OCI-LY1 (cell line): Measurements from ENCODE around the gene FLII.

Source experiments
- H2AFZ ChIP-seq: fragments of 200-600 bp; sonication (generic), shearing (Covaris generic); 2 replicates; pipeline ENCODE4 v1.6.0; 2014; ENCODE audit warnings: antibody characterized with exemption, mild to moderate bottlenecking, low read length
- H3F3A ChIP-seq: fragments of 200-600 bp; sonication (generic), shearing (Covaris generic); 2 replicates; pipeline ENCODE4 v1.6.0; 2014; ENCODE audit warnings: mild to moderate bottlenecking, antibody characterized with exemption, low read length, moderate library complexity; ENCODE audit not compliant: insufficient read depth
- H3K27ac ChIP-seq: fragments of 200-600 bp; sonication (generic); 2 replicates; pipeline ENCODE4 v1.5.1; 2014; ENCODE audit warnings: low read length, mixed run types, mild to moderate bottlenecking, low read depth; ENCODE audit not compliant: poor library complexity, severe bottlenecking
- H3K27me3 ChIP-seq: fragments of 200-600 bp; sonication (generic); 2 replicates; pipeline ENCODE4 v1.6.0; 2014; ENCODE audit warnings: antibody characterized with exemption, mild to moderate bottlenecking, low read length, moderate library complexity; ENCODE audit not compliant: insufficient read depth
- H3K36me3 ChIP-seq: fragments of 200-600 bp; sonication (generic); 2 replicates; pipeline ENCODE4 v1.6.1; 2014; ENCODE audit warnings: mild to moderate bottlenecking, antibody characterized with exemption, low read length, moderate library complexity, mixed read lengths; ENCODE audit not compliant: insufficient read depth
- H3K4me1 ChIP-seq: fragments of 200-600 bp; sonication (generic); 2 replicates; pipeline ENCODE4 v1.5.1; 2014; ENCODE audit warnings: mild to moderate bottlenecking, low read length, moderate library complexity; ENCODE audit not compliant: insufficient read depth, severe bottlenecking
- H3K4me2 ChIP-seq: fragments of 200-600 bp; sonication (generic), shearing (Covaris generic); 2 replicates; pipeline ENCODE4 v1.6.1; 2014; ENCODE audit warnings: low read length
- H3K4me3 ChIP-seq: fragments of 200-600 bp; sonication (generic); 2 replicates; pipeline ENCODE4 v1.5.1; 2014; ENCODE audit warnings: low read length, low read depth, mild to moderate bottlenecking, mixed read lengths; ENCODE audit not compliant: poor library complexity, severe bottlenecking
- H3K79me2 ChIP-seq: fragments of 200-600 bp; shearing (Covaris generic); 2 replicates; pipeline ENCODE4 v1.6.1; 2016; ENCODE audit warnings: mixed run types, low read length, mixed read lengths; ENCODE audit not compliant: insufficient read depth
- H3K9ac ChIP-seq: fragments of 200-600 bp; sonication (generic), shearing (Covaris generic); 2 replicates; pipeline ENCODE4 v1.6.1; 2014; ENCODE audit warnings: mild to moderate bottlenecking, low read length, mixed read lengths
- H3K9me2 ChIP-seq: fragments of 200-600 bp; sonication (generic), shearing (Covaris generic); 2 replicates; pipeline ENCODE4 v1.6.1; 2014; ENCODE audit warnings: low read depth, mild to moderate bottlenecking, low read length, mixed read lengths
- H3K9me3 ChIP-seq: fragments of 200-600 bp; shearing (Covaris generic); 2 replicates; pipeline ENCODE4 v1.6.1; 2014; ENCODE audit warnings: low read length, mixed read lengths
- H4K20me1 ChIP-seq: fragments of 200-600 bp; sonication (generic), shearing (Covaris generic); 2 replicates; pipeline ENCODE4 v1.6.0; 2016; ENCODE audit warnings: mild to moderate bottlenecking, low read length; ENCODE audit not compliant: insufficient read depth
- CTCF ChIP-seq: fragments of 200-600 bp; sonication (generic), shearing (Covaris generic); IDR thresholded peaks from 2 replicates; pipeline ENCODE4 v1.5.1; 2017; ENCODE audit warnings: mild to moderate bottlenecking, antibody characterized with exemption, low read length, moderate library complexity, mixed read lengths
- EZH2 ChIP-seq: fragments of 200-600 bp; sonication (generic), shearing (Covaris generic); IDR thresholded peaks from 2 replicates; pipeline ENCODE4 v1.8.0; 2017; ENCODE audit warnings: borderline replicate concordance, mixed run types, mild to moderate bottlenecking, antibody characterized with exemption, low read length, moderate library complexity, mixed read lengths

The FLII gene

DNA sequence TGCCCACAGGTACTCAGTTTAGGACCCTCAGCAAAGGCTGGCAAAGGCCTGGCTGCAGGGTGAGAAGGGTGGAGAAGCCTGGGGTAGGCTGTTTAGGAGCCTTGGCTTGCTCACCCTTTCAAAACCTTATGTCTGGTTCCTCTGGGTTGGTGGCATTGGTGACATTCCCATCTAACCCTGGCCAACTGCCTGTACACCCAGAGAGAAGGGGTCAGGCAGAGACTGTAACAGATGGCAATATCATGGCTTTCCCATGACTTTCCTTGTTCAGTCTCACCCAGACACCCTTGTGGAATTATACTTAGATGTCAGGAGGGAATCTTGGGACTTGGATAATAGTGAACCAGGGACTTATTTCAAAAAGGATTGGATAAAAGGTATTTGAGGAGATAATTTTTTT, 51.6 kb downstream of the FLII start:
- no peaks in the 10 kb centered on the region for H3K9me2 ChIP-seq
- H3K27ac ChIP-seq = no peak overlapping the region
- H3K4me2 ChIP-seq = no peak overlapping the region
- no peak for TF ChIP-seq CTCF
- TF ChIP-seq EZH2 = no peak
- H3K9ac ChIP-seq = no peak overlapping the region
- H3K9me3 ChIP-seq = no peaks in the 10 kb centered on the region
- no peaks in the 10 kb centered on the region for H3K79me2 ChIP-seq
- peaks cover 72% of the 10 kb centered on the region for H3K36me3 ChIP-seq
- no peak overlapping the region for H3K4me3 ChIP-seq
- H3F3A ChIP-seq = no peaks in the 10 kb centered on the region
- H3K4me1 ChIP-seq = no peaks in the 10 kb centered on the region
- H3K27me3 ChIP-seq = no peaks in the 10 kb centered on the region
- no peak overlapping the region for H2AFZ ChIP-seq
- no peaks in the 10 kb centered on the region for H4K20me1 ChIP-seq

DNA sequence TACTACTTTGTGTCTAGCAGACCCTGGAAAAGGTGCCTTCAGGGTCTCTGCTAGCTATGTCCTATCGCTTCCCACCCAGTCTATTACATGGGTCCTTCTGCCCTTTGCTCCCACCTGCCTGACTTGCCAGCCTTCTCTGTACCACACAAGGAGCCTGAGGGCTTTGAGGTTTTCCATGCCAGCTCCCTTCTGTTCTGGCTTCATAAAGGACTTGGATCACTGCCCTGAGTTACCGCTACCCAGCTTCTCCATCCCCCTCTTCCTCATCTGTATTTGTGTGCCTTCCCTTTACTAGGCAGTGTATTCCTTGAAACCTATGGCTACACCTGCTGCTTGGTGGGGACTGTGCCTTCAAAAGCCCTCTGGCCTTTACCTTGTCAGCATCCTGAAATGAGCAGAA, 52.7 kb downstream of the FLII start:
- no peak overlapping the region for H3K4me2 ChIP-seq
- H4K20me1 ChIP-seq = no peaks in the 10 kb centered on the region
- H3K9me2 ChIP-seq = no peaks in the 10 kb centered on the region

DNA sequence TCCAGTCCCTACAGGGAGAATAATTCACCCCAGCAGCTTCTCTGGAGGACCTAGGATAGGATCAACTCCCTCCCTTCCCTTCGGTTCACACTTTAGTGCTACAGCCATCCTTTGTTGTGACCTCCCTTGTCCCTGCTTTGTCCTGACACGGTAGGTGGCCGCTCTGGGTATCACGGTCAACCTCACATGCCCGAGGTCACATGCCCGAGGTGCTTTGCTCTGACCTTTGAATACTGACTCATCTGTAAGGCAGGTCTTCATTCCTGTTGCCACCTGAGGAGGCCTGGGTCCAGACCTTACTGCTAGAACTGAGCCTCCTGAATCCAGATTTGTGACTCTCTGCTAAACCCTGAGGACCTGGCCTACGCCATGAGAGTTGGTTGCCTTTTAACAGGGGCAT, 55.2 kb downstream of the FLII start:
- Histone ChIP-seq H3K36me3 (peaks cover 68% of the 10 kb centered on the region), H3F3A (no peaks in the 10 kb centered on the region), H3K4me3 (no peak overlapping the region), H2AFZ (no peak overlapping the region), H3K4me1 (no peaks in the 10 kb centered on the region), H3K4me2 (no peak overlapping the region), H3K9me2 (no peaks in the 10 kb centered on the region), H3K9me3 (no peaks in the 10 kb centered on the region), H3K27me3 (no peaks in the 10 kb centered on the region), H3K27ac (no peak overlapping the region), H3K79me2 (0 out of 2 replicates have a peak, but pooled peaks cover 3% of the 10 kb centered on the region), H3K9ac (no peak overlapping the region), H4K20me1 (no peaks in the 10 kb centered on the region)
- no peak for TF ChIP-seq EZH2
- TF ChIP-seq CTCF = no peak

More for the DNA sequence above, 52.7 kb downstream of the FLII start:
- Histone ChIP-seq H3K9me3 (no peaks in the 10 kb centered on the region), H3K27ac (no peak overlapping the region), H3K79me2 (no peaks in the 10 kb centered on the region), H3K27me3 (no peaks in the 10 kb centered on the region), H3K4me1 (no peaks in the 10 kb centered on the region), H3K36me3 (peaks cover 72% of the 10 kb centered on the region), H3K9ac (no peak overlapping the region), H3F3A (no peaks in the 10 kb centered on the region), H2AFZ (no peak overlapping the region), H3K4me3 (no peak overlapping the region)
- TF ChIP-seq CTCF (no peak), EZH2 (no peak)
